HG03378 (cell line): ENCODE measurements around the gene EFCAB6.

Source experiments
- ATAC-seq: cut with Tn5 transposase; IDR thresholded peaks from one replicate; pipeline ENCODE4 v1.9.1; 2021; ENCODE audit warnings: mild to moderate bottlenecking, moderate library complexity; ENCODE audit not compliant: unreplicated experiment

EFCAB6 gene

DNA sequence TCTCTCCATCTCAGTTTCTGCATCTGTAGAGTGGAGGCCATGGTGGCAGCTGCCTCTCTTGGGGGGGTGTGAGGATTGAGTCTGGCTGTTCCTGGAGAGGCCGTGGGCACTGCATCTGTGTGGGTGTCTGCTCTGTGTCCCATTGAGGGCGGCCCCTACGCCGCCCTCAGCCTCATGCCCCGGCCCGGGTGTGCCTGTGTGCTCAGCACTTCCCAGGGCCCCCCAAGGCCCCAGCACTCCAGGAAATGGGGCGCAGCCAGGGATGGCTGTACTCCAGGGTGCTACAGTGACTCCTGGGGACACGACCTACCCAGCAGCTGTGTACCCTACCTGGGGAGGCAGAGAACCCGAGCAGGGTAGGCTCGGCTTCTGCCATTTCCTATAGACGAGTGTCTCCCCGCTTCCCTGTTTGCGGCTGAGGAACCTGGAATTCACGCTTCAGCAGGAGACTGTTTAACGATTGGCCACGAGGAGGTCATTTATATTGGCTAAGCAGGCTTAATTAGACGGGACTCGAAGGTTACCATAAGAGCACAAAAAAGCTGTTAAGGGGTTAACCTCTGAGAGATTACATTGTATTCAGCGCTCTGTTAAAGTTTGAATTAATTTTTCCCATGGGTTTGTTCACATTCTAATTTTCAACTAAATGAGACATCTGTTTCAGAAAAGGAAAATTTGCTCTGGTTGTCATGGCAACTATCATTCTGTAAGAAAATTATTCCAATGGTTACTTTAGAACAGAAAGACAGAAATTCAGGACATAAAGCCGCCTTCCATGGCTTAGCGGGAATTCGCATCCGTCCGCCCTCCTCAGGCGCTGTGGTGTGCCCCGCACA lies 323.9 kb downstream of the EFCAB6 start:
- ATAC-seq = no peak

DNA sequence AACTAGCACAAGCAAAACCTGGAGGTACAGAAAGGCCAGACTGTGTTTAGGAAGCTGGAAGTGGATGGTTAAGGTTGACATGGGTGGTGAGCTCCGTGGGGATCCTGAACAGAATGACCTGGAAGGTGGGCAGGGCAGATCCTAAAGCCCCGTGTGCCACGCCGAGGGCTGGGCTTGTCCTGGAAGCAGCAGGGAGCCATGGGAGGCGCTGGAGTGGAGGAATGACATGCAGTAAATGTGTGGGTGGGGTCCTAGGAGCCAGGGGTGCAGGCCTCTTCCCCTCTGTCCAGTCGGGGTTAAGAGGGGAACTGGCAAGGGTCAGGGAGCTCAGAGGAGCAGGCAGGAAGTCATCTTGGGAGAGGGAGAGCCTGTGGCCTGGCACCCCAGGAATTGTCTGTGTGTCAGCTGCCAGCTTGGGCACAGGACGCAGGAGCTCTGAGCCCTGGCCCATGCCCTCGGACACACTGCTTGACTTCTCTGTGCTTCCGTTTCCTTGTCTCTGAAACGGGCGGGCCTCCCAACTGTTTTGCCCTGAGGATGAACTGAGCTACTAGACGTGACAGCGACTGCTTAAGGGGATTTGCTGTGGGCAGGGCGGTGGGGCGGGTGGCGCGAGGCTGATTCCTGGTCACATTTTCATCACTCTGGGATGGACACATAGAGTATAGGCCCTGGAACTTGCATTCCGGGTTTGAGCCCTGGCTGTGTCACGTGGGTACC lies 324.6 kb downstream of the EFCAB6 start:
- ATAC-seq = no peak

DNA sequence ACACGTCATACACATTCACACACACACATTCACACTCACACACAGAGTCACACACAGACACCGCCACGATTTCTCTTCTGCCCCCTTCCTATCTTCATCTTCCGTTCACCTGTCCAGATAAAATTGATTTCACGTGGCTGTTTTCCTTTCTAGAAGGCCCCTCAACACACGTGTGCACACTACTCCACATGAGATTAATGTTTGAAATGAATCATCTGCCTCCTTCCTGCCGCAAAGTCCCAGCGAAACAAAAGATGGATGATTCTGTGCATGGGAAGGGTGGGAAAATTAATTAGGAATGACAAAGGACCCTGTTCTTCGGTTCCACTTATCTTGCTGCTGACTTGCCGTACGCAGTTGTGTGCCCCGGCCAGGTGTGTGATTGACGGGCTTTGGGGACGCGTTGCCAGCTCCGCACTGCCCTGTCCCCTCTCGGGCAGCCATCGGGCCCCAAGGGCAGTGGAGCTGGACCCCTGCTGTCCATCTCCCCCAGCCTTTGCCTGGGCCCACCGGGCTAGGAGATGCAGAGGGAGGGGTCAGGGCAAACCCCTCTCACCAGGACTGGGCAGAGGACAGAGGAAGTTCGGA lies 326.5 kb downstream of the EFCAB6 start:
- ATAC-seq = no peak

DNA sequence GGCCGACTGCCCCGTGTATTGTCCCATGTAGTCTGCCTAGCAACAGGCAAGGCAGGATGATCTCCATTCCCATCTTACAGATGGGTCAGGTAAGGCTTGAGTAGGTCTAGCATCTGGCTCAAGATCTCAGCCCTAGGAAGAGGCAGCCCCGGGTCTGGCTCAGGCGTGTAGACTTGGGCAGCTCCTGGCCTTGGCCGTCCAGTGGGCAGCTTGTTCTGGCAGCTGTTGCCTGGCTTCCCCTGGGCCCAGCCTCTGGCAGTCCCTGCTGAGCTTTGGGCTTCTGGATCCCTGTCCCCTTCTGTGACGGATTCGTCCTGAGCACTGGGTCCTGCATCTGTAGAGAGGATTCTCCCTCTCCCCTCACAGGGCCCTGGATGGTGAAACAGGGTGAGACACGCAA lies 327.9 kb downstream of the EFCAB6 start:
- ATAC-seq = no peak

DNA sequence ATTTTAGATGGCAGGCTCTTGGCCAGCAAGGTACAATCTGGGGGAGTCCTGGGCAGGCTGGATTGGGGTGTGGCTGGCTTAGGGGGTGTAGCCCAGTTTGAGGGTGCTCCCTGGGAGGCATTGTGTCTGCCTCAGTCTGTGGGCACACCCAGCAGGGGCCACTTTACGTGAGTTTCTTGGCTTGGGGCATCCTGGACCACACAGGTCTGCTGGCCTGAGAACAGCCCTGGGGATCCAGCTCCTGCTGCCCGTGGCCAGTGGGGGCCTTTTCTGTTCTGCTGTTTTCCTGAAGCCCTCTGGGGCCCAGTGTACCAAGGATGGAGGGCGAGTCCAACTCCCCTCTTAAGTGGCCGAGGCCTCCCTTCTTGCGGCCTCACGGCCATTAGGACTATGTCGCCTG lies 328.4 kb downstream of the EFCAB6 start:
- ATAC-seq = no peak

DNA sequence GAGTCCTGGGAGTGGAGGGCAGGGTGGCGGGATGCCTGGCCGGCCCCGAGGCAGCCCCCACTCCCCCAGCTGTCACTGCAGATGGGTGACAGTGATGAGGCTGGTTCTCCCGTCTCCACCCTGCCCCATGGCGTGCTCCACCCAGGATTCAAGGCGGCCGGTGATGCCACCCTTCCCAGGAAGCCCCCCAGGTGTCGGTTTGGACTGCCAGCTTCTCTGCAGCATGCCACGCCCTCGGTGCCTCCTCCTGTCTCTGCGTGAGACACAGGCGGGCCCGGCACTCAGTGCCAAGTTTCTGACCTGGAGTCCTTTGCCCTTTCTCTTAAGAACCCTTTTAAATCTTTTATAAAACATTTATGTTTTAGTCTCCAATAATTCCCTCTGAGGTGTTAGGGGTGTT lies 328.8 kb downstream of the EFCAB6 start:
- no peak for ATAC-seq

DNA sequence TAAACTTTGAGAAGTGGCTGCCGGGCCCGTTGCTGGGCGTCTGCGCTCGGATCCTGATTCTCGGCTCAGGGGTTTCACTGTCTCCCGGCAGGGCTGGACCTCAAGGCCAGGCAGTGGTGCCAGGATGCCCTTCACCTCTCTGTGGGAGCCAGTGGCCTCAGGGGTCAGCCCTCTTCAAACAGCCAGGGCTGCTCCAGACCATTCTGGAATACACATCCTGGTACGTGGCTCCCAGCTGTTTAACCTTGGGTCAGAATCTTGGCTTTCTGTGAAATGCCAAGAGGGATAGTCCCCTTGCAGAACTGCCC lies 329.8 kb downstream of the EFCAB6 start:
- no peak for ATAC-seq

DNA sequence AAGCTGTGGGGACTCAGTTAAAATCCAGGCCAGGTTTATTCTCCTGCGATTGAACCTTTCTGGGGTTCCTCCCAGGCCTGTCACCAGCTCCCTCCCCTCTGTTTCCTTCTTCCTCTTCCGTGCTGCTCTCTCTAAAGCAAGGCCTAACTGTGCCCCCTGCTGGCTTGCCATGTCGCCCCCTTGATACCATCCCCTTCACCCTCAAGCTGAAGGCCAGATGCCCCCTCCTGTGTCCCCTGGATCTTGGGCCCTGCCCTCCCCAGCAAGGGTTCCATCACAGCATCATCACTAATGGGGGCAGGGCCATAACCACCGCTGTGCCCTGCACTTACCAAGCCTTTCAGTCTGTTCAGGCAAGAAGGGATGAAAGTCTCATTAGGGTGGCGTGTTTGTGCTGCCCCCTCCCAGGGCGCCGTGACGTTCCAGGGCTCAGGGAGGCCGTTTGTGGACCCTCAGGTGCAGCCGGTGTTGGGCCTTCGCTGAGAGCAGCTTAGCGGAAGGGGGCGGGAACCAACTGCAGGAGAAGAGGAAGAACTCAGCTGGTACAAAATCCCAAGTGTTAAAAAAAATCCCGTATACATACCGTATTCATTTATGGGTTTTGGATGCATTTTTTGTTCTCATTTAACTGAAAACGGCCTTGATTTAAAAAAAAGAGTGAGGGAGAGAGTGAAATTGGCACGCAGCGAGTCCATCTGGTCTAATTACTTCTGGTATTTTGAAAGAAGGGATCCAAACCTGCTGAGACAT lies 330.4 kb downstream of the EFCAB6 start:
- no peak for ATAC-seq

DNA sequence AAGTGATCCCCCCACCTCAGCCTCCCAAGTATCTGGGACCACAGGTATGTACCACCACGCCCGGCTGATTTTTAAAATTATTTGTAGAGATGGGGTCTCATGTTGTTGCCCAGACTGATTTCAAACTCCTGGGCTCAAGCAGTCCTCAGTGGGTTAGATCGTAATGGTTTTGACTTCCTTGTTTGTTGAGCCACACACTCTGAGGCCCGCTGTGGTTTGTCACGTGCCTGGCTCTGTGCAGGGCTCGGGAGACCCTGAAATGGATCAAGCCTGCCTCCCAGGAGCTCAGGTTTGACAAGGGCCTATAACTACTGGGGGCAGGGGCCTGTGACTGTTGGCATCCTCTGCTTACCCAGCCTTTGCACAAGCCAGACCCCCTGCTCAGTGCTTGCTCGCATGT lies 332.1 kb downstream of the EFCAB6 start:
- ATAC-seq = no peak

DNA sequence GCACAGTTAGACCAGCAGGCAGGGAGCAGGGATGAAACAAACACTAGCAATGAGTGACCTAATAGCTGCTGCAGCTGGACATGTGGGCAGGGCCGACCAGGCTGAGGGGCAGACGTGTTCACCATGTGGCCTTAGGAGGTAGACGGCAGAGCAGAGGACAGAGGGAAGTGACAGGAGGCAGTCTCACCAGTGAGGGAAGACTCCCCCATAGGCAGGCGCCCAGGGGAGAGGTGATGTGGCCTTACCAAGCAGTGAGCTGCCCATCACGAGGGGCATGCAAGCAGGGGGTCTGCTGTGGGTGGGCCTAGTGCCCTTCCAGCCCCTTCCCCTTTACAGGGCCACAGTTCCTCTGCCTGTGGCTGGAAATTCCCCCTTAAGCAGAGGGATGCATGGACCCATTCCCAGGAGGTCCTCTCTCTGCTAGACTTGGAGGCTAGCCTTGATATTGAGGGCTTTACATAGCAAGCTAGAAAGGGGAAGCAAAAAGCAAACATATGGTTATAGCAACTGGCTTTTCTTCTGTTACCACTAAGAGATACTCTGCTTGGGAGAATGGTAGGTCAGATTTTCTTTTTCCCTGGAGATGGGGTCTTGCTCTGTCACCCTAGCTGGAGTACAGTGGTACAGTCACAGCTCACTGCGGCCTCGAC lies 332.7 kb downstream of the EFCAB6 start:
- ATAC-seq = no peak
